H1 (cell line): ENCODE results near the gene GPC6. TPM values are rescaled to one million over a fixed set of nuclear protein-coding genes. Genes with fewer than 3 reads are reported as not detected.

Experiments used
- CTCF ChIA-PET: fragments of 300-600 bp; sonication (Branson Sonifier 250); formaldehyde crosslinking; loops from one replicate; lab custom pipeline; 2021; ENCODE audit not compliant: partially characterized antibody; lab: Charles Lee
- POLR2A ChIA-PET: fragments of 300-600 bp; sonication (Branson Sonifier 250); formaldehyde crosslinking; loops from one replicate; lab custom pipeline; 2021; ENCODE audit warnings: inconsistent platforms; ENCODE audit not compliant: partially characterized antibody; lab: Charles Lee
- DNase-seq, 2 experiments: peaks; one replicate each; pipeline versions ENCODE4 v3.0.0 to v3.0.0-alpha.2; 2010 to 2022; ENCODE audit warnings: low spot score in 2 of 2, low read depth in 1 of 2, mixed read lengths in 1 of 2
- FAIRE-seq: peaks from 2 replicates; lab custom pipeline; 2011; peaks lifted over from hg19 to GRCh38; lab: Jason Lieb, UNC
- H2AFZ ChIP-seq: 2 replicates; pipeline ENCODE4 v1.8.1; 2012; ENCODE audit warnings: low read length, inconsistent platforms
- H2AK5ac ChIP-seq: 2 replicates; pipeline ENCODE4 v1.6.1; 2013; ENCODE audit warnings: low read depth, low read length
- H2BK120ac ChIP-seq: replicated peaks from 2 replicates; pipeline ENCODE3; 2013; ENCODE audit warnings: low read depth, low read length, inconsistent platforms
- H2BK12ac ChIP-seq: 2 replicates; pipeline ENCODE4 v1.6.1; 2013; ENCODE audit warnings: low read depth, low read length
- H2BK15ac ChIP-seq: 2 replicates; pipeline ENCODE4 v1.6.1; 2013; ENCODE audit warnings: low read length
- H2BK20ac ChIP-seq: 2 replicates; pipeline ENCODE4 v1.6.1; 2013; ENCODE audit warnings: low read length
- H2BK5ac ChIP-seq: 2 replicates; pipeline ENCODE4 v1.6.1; 2013; ENCODE audit warnings: low read depth, low read length
- H3K14ac ChIP-seq: 2 replicates; pipeline ENCODE4 v1.6.1; 2013; ENCODE audit warnings: inconsistent platforms; ENCODE audit not compliant: insufficient read length
- H3K18ac ChIP-seq: 2 replicates; pipeline ENCODE4 v1.6.1; 2013; ENCODE audit warnings: low read length; ENCODE audit errors: extremely low read depth
- H3K23ac ChIP-seq: 2 replicates; pipeline ENCODE4 v1.6.1; 2013; ENCODE audit warnings: inconsistent platforms; ENCODE audit not compliant: insufficient read length
- H3K23me2 ChIP-seq: 2 replicates; pipeline ENCODE4 v1.6.1; 2013; ENCODE audit warnings: low read depth, low read length
- H3K27ac ChIP-seq: 2 replicates; pipeline ENCODE4 v1.6.1; 2011; ENCODE audit warnings: low read depth, low read length, inconsistent platforms
- H3K27me3 ChIP-seq, 4 experiments: replicated peaks in 1 of 4; 1 replicate in 1 of 4; 2 replicates in 3 of 4; pipeline versions ENCODE4 v1.6.1 to v1.8.1; 2011 to 2013; ENCODE audit warnings: low read length in 3 of 4, mild to moderate bottlenecking in 3 of 4, inconsistent platforms in 2 of 4, mixed read lengths in 2 of 4, moderate library complexity in 1 of 4; ENCODE audit not compliant: control insufficient read depth in 3 of 4, insufficient read depth in 3 of 4; ENCODE audit errors: extremely low read depth in 1 of 4
- H3K36me3 ChIP-seq, 4 experiments: 2 replicates each; pipeline versions ENCODE4 v1.6.1 to v1.8.1; 2011 to 2013; ENCODE audit warnings: mild to moderate bottlenecking in 4 of 4, low read length in 3 of 4, moderate library complexity in 2 of 4, control low read depth in 1 of 4, inconsistent platforms in 1 of 4; ENCODE audit not compliant: insufficient read depth in 4 of 4, control insufficient read depth in 2 of 4
- H3K4ac ChIP-seq: replicated peaks from 2 replicates; pipeline ENCODE3; 2013; ENCODE audit warnings: low read length, low read depth, mixed read lengths, inconsistent platforms; ENCODE audit not compliant: insufficient read length
- H3K4me1 ChIP-seq, 4 experiments: replicated peaks in 1 of 4; 1 replicate in 1 of 4; 2 replicates in 3 of 4; pipeline versions ENCODE4 v1.6.1 to v1.8.1; 2011 to 2013; ENCODE audit warnings: low read length in 3 of 4, inconsistent platforms in 2 of 4, mixed read lengths in 1 of 4; ENCODE audit not compliant: insufficient read depth in 4 of 4, control insufficient read depth in 3 of 4
- H3K4me2 ChIP-seq, 2 experiments: 2 replicates each; pipeline versions ENCODE4 v1.6.1 to v1.8.1; 2011 to 2013; ENCODE audit warnings: low read depth in 2 of 2, low read length in 2 of 2, control low read depth in 1 of 2, inconsistent platforms in 1 of 2, mild to moderate bottlenecking in 1 of 2; ENCODE audit not compliant: insufficient read depth in 1 of 2
- H3K4me3 ChIP-seq, 4 experiments: fragments of 200-600, 300-600 bp in 1 of 4; sonication (generic), shearing (Covaris generic), sonication (Bioruptor Twin) in 1 of 4; 2 replicates each; pipeline versions ENCODE4 v1.5.1 to v1.8.1; 2011 to 2016; ENCODE audit warnings: low read length in 4 of 4, low read depth in 3 of 4, control low read depth in 2 of 4, inconsistent platforms in 2 of 4, mild to moderate bottlenecking in 2 of 4, mixed read lengths in 1 of 4, moderate library complexity in 1 of 4; ENCODE audit not compliant: insufficient read depth in 2 of 4; ENCODE audit errors: extremely low read depth in 1 of 4
- H3K56ac ChIP-seq: replicated peaks from 2 replicates; pipeline ENCODE3; 2013; ENCODE audit warnings: low read depth, mild to moderate bottlenecking, mixed read lengths, low read length, inconsistent platforms; ENCODE audit not compliant: insufficient read length
- H3K79me1 ChIP-seq: 2 replicates; pipeline ENCODE4 v1.6.1; 2013; ENCODE audit warnings: low read depth, low read length, control low read depth
- H3K79me2 ChIP-seq, 2 experiments: 2 replicates each; pipeline versions ENCODE4 v1.6.1 to v1.8.1; 2012 to 2013; ENCODE audit warnings: low read length in 2 of 2, mild to moderate bottlenecking in 2 of 2, inconsistent platforms in 1 of 2; ENCODE audit not compliant: insufficient read depth in 2 of 2, control insufficient read depth in 1 of 2
- H3K9ac ChIP-seq, 4 experiments: replicated peaks in 1 of 4; 1 replicate in 1 of 4; 2 replicates in 3 of 4; pipeline versions ENCODE4 v1.6.1 to v1.8.1; 2011 to 2013; ENCODE audit warnings: low read depth in 3 of 4, low read length in 3 of 4, control low read depth in 2 of 4, mild to moderate bottlenecking in 2 of 4, moderate library complexity in 2 of 4, inconsistent platforms in 1 of 4; ENCODE audit errors: extremely low read depth in 1 of 4
- H3K9me3 ChIP-seq, 2 experiments: 2 replicates each; pipeline versions ENCODE4 v1.6.1 to v1.8.1; 2012 to 2013; ENCODE audit warnings: mild to moderate bottlenecking in 2 of 2, moderate library complexity in 2 of 2, control low read depth in 1 of 2, inconsistent platforms in 1 of 2, low read depth in 1 of 2, low read length in 1 of 2, mixed read lengths in 1 of 2; ENCODE audit not compliant: insufficient read depth in 2 of 2
- H4K20me1 ChIP-seq, 2 experiments: replicated peaks in 1 of 2; 2 replicates each; pipeline versions ENCODE3 to v1.8.1; 2011 to 2013; ENCODE audit warnings: inconsistent platforms in 2 of 2, low read length in 2 of 2, mild to moderate bottlenecking in 1 of 2; ENCODE audit not compliant: insufficient read depth in 2 of 2, control insufficient read depth in 1 of 2
- H4K5ac ChIP-seq: 2 replicates; pipeline ENCODE4 v1.6.1; 2013; ENCODE audit warnings: low read length, low read depth, mixed read lengths, inconsistent platforms; ENCODE audit not compliant: insufficient read length
- H4K8ac ChIP-seq: 2 replicates; pipeline ENCODE4 v1.8.0; 2013; ENCODE audit warnings: mild to moderate bottlenecking, moderate library complexity, low read length, inconsistent platforms; ENCODE audit not compliant: insufficient read depth; ENCODE audit errors: extremely low read depth
- H4K91ac ChIP-seq: replicated peaks from 2 replicates; pipeline ENCODE3; 2013; ENCODE audit warnings: low read length, mixed read lengths, inconsistent platforms; ENCODE audit not compliant: insufficient read length
- EP300 ChIP-seq, 2 experiments: IDR thresholded peaks; 1 replicate in 1 of 2; 2 replicates in 1 of 2; pipeline ENCODE4 v1.6.1; 2011 to 2012; ENCODE audit warnings: low read depth in 2 of 2, low read length in 2 of 2, mild to moderate bottlenecking in 2 of 2, borderline replicate concordance in 1 of 2, inconsistent platforms in 1 of 2, moderate library complexity in 1 of 2
- GABPA ChIP-seq: IDR thresholded peaks from 2 replicates; pipeline ENCODE4 v1.6.1; 2011; ENCODE audit warnings: mild to moderate bottlenecking, low read length, moderate library complexity, borderline replicate concordance; ENCODE audit not compliant: insufficient read depth
- POLR2A ChIP-seq, 2 experiments: IDR thresholded peaks; 1 replicate in 1 of 2; 2 replicates in 1 of 2; pipeline ENCODE4 v1.6.1; 2011; ENCODE audit warnings: low read depth in 2 of 2, low read length in 2 of 2, mild to moderate bottlenecking in 2 of 2; ENCODE audit errors: control extremely low read depth in 1 of 2
- WGBS, 2 experiments: shearing (Covaris generic) in 1 of 2; methylation state at CpG; one replicate each; pipeline versions ENCODE4 v1.1.6 to v1.1.7; 2013 to 2015; ENCODE audit warnings: low lambda C conversion rate in 2 of 2, mixed read lengths in 2 of 2, inconsistent platforms in 1 of 2, low coverage in 1 of 2, missing lambda C conversion rate in 1 of 2; ENCODE audit not compliant: insufficient replicate concordance in 2 of 2, insufficient coverage in 1 of 2, insufficient read length in 1 of 2; ENCODE audit errors: extremely low coverage in 1 of 2, missing lambda C conversion rate in 1 of 2; 5-methylcytosine and 5-hydroxymethylcytosine counted together
- polyA plus RNA-seq, 7 experiments: library from polyadenylated mRNA; depleted of rRNA in 3 of 7; stranded (reverse) in 5 of 7; unstranded in 2 of 7; fragments of >200 nt in 5 of 7; fragments of 200-250 nt in 2 of 7; gene quantifications; 1 replicate in 5 of 7; 2 replicates in 1 of 7; 4 replicates in 1 of 7; pipeline versions ENCODE4 v1.2.1 to v1.2.3, GENCODE V29; 2011 to 2013; ENCODE audit warnings: missing spikeins in 2 of 7, mixed read lengths in 2 of 7
- total RNA-seq: library from RNA; stranded (reverse); fragmentation: NEBNext Ultra II Directional; extraction: Animal tissue kit (Norgen Biotek cat#: 25700); gene quantifications from 2 replicates; pipeline ENCODE4 v1.2.1, GENCODE V29; 2021

GPC6 gene
- total and polyA plus RNA-seq, 2 of the 8 experiments (the other 6 are each of a cell fraction or from before 2014, with no cell fraction given): 5.4 to 12.0 TPM

DNA sequence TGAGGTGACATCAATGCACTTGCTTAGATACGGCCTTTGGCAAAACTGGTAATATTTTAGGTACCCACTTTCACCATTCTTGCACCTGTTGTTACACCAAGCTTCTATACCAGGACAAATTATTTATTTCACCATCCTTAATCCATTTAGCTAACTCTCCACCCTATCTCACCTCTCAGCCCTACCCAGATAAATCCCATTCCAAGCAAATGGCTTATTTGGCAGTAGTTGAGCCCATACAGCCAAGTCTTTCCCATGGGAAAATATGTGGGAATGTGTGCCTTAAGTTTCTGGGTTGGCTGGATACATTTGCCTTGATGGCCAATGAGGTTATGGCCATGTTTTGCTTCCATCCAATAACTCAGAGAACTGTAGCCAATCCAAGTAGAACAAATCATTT, 551.9 kb downstream of the GPC6 start:
- Histone ChIP-seq H3K14ac (no peak overlapping the region), H2BK15ac (no peak overlapping the region), H3K56ac (no peak overlapping the region), H3K4me3 (no peak overlapping the region), H4K5ac (no peak overlapping the region), H2BK12ac (no peak overlapping the region), H2BK5ac (no peak overlapping the region), H2BK120ac (no peak overlapping the region), H2AK5ac (no peak overlapping the region), H4K8ac (no peak overlapping the region), H3K23ac (no peak overlapping the region), H3K27ac (no peak overlapping the region), H3K23me2 (no peaks in the 10 kb centered on the region), H4K20me1 (no peaks in the 10 kb centered on the region), H2BK20ac (no peak overlapping the region), H3K9me3 (no peaks in the 10 kb centered on the region), H3K4me1 (no peaks in the 10 kb centered on the region), H3K4me2 (no peak overlapping the region), H4K91ac (no peak overlapping the region), H2AFZ (no peak overlapping the region), H3K27me3 (no peaks in the 10 kb centered on the region), H3K79me2 (no peaks in the 10 kb centered on the region), H3K9ac (no peak overlapping the region), H3K36me3 (no peaks in the 10 kb centered on the region), H3K79me1 (no peaks in the 10 kb centered on the region), H3K18ac (no peak overlapping the region), H3K4ac (no peak overlapping the region)
- 94% methylated on average over 1 of the region's 1 CpG; no CpG with 5 or more reads in 1 of the 2 experiments for WGBS, 2 experiments
- DNase-seq: no peak
- FAIRE-seq: no peak
- ChIA-PET CTCF (interaction anchor here (1.3 kb wide), 1 partner anchor 19 kb away, joined by 3 read pairs; no protein-coding TSS in a partner anchor), POLR2A (no interaction called here)
- TF ChIP-seq POLR2A (IDR thresholded peaks at IDR 0.05; ENCODE audit: control extremely low read depth in 1 of 2, low read depth in 2 of 2, low read length in 2 of 2): no peak
- TF ChIP-seq EP300 (IDR thresholded peaks at IDR 0.05; ENCODE audit: borderline replicate concordance in 1 of 2, low read depth in 2 of 2, low read length in 2 of 2): no peak
- no peak for TF ChIP-seq GABPA
